GM21529 (cell line): Measurements from ENCODE around the gene DNAAF5.

ENCODE experiments used
- ATAC-seq: cut with Tn5 transposase; IDR thresholded peaks from one replicate; pipeline ENCODE4 v1.9.1; 2021; ENCODE audit not compliant: unreplicated experiment

The DNAAF5 gene

DNA sequence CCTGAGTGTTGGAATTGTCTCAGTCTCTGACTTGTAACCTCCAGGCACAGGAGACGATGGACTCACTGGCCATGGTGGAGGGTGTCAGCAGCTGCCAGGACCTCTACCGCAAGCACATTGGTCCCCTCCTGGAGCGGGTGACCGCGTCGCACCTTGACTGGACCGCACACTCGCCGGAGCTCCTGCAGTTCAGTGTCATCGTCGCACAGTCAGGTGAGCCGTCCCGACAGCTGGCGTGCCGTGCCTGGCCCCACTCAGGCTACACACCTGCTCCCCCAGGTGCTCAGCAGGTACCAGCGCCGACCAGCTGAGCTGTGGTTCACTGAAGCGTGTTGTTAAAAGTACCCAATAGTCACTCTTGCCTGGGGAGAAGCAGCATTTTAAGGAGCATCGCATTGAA, 37.3 kb downstream of the DNAAF5 start:
- no peak for ATAC-seq

DNA sequence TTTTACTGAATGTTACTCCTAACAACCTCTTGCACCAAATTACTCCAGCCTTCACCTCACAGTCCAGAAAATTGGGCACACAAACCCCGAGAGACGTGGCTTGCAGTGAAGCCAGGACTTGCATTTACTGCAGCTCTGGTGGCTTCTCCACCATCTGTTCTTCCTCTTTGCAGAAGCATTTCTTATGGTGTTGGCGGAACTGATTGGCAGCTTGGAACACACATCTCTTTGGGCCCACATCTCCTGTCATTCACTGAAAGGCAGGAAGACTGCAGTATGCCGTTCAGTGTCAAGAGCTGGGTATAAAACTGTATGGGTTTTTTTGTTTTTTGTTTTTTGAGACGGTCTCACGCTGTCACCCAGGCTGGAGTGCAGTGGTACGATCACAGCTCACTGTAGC, 38.9 kb downstream of the DNAAF5 start:
- ATAC-seq: no peak

DNA sequence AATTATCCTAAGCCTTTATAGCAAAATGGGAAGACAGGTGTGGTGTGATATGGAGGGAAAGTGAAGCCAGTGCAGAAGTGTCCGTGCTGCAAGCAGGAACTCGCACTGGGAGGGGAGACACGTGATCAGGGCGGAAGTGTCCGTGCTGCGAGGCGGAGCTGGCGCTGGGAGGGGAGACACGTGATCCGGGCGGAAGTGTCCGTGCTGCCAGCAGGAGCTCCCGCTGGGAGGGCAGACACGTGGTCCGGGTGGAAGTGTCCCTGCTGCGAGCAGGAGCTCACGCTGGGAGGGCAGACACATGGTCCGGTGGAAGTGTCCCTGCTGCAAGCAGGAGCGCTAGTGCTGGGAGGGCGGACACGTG, 41.1 kb downstream of the DNAAF5 start:
- no peak for ATAC-seq

DNA sequence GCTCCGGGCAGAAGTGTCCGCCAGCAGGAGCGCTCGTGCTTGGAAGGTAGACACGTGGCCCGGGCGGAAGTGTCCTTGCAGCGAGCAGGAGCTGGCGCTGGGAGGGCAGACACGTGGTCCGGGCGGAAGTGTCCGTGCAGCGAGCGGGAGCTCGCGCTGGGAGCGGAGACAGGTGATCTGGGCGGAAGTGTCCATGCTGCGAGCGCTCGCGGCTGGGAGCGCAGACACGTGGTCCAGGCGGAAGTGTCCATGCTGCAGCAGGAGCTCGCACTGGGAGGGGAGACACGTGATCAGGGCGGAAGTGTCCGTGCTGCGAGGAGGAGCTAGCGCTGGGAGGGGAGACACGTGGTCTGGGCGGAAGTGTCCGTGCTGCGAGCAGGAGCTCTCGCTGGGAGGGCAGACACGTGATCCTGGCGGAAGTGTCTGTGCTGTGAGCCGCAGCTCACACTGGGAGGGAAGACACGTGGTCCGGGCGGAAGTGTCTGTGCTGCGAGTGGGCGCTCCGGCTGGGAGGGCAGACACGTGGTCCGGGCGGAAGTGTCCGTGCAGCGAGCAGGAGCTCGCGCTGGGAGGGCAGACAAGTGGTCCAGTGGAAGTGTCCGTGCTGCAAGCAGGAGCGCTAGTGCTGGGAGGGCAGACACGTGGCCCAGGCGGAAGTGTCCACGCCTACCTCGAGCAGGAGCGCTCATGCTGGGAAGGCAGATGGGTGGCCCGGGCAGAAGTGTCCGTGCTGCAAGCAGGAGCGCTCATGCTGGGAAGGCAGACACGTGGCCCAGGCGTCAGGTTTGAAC, 41.6 kb downstream of the DNAAF5 start:
- ATAC-seq: no peak

DNA sequence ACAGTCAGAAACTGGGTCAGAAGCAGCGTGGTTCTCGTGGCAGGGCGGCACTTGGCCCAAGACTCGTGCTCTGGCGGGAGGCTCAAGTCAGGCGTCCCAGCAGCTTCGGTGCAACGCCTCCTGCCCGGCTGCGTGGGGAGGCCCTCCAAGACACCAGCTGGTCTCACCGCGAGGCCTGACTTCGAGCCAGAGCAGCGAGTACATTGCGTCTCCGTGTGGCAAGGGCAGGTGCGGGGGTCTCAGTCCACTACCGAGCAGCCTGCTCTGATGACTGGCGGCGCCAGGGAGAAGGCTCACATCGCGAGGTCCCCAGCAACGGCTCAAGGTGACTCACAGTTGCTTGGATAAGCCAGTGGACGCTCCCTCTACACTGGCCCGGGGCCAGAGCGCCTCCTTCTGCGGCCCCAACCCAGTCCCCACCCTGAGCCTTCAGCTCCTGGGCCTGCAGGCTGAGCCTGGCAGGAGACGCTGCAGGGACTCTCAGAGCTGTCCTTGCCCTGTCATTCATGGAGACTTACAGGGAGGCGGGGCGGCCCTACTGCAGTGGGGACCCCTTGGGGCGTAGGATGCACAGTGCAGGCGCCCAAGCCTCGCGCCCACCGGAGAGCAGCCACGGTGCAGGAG, 42.5 kb downstream of the DNAAF5 start:
- ATAC-seq: no peak

DNA sequence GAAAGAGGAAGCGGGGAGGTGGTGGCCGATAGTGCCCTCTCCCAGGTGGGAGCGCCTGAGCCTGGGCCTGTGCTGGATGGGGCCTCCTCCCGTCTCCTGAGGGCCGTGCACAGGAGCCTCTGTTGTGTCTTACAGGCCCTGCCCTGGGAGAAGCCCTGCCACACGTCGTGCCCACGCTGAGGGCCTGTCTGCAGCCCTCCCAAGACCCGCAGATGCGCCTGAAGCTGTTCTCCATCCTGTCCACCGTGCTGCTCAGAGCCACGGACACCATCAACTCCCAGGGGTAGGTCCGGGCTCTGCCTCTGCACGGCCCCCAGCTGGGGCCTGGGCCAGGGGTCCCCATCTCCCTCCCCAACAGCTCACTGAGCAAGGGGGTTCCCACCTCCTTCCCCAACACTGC, 43.8 kb downstream of the DNAAF5 start:
- no peak for ATAC-seq

DNA sequence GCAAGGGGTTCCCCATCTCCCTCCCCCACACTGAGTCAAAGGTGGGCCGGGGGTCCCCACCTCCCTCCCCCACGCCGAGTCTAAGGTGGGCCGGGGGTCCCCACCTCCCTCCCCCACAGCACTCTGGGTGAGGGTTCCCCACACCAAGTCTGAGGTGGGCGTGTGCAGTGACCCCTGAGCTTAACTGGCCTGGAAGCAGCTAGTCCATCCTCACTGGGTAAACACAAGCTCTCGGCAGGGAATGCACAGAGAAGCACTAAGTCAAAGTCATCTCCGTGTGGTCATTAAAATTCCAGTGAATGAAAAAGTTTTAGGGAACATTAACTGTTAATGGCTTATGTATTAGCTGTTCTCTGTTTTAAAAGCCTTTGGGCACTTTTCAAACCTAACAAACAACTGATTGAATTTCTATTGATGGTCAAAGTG, 44.3 kb downstream of the DNAAF5 start:
- no peak for ATAC-seq

DNA sequence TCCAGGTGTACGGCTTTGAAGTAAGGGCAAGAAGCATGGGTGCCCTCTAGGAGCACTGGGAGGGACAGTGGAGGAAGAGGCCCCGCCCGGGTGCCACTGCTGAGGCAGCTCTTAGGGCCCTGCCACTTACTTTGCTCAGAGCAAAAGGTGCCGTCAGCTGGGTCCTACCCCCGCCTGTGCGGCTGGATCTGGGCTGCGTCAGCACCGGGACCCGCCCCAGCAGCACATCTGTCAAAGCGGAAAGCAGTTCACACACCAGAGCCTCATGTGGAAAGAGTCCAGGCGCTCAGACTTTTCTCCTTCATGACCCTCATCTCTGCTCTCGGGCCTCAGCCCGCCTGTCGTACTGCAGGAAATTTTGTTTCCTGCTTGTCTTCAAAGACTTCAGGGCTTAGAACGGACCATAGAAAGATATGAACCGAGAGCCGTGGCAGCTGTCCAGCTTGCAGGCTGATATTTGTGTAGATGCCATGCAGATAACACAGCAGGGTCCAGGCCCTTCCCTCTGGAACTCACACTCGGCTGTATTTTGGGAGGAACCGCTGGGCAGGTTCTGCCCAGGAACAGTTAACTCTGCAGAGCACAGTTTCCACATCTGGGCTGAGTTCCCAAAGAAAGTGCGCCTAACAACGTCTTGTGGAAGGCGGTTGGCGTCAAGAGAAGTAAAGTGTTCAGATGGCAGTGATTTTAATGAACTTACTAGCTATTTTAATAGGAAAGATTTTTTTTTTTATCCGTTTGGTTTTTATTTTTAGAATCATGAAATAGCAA, 44.9 kb downstream of the DNAAF5 start:
- no peak for ATAC-seq

DNA sequence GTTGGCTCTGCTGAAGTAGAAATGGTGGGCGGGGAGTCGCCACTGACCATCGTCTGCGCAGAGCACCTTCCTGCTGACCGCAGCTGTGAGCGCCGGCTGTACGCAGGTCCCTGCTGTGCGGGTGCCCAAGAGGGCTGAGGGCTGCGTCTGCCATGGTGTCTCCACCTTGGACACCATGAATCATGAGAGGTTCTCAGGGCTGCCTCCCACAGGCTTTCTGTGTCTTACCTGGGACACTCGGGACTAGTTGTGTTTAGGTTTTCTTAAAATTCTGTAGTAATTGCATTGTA, 45.5 kb downstream of the DNAAF5 start:
- ATAC-seq: no peak

DNA sequence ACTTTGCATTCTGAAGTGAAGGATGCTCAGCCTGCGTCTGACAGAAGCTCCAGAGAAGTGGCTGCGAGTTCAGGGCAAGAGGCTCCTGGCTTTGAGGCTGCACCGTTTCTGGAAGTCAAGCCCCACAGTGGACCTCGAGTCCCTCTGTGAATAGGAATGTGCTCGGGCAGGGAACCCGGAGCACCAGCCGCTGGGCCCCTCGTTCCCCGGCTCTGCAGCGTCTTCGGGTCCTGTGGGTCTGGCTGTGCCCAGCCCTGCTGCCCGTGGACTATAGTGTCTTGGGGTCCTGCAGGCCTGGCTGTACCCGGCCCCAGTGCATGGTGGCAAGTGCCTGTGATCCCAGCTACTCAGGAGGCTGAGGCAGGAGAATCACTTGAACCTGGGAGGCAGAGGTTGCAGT, 45.9 kb downstream of the DNAAF5 start:
- no peak for ATAC-seq

DNA sequence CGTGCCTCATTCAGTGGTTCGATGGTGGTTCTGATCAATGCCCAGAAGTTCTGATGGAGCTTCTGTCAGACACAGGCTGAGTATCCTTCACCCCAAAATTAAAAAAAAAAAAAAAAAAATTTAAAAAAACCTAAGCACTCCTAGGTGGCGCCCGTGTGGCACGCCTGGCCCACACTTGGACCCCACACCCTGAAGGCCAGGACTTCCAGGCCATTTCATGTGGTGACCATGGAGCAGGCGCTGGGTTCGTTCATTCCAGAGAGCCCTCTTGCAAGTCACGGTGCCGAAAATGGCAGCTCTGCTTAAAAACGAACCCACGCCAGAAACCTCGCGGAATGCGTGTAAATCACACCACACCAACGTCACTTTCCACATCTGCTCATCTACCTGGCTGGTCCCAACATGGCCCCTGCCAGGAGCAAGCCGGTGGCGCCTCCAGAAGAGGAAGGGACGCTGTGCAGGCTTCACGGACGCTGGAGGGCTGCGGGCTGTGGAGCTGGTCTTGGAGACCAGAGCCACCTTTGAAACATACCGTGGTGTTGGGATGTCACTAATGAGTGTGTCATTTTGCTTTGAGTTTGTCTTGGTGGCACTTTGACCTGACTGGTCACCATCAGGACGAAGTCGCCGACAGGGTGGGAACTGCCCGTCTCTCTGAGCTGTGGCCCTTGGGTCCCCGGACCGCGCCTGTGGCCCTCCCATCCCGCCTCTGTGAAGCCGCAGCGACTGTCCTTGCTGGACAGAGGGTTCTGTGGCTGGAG, 46.5 kb downstream of the DNAAF5 start:
- no peak for ATAC-seq

DNA sequence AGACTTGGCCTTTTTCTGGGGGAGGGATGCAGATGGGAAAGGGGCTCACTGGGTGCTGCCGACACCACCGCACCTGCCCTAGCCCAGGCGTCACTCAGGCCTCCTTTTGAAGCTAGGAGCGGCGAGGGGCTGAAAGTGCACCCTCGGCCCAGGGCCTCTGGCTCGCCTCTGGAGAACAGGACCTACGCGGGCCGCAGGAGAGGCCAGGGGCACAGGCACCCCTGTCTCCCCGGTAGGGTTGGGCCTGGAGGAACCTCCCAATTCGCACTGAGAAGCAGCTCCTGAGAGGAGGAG, 47.1 kb downstream of the DNAAF5 start:
- ATAC-seq: no peak

DNA sequence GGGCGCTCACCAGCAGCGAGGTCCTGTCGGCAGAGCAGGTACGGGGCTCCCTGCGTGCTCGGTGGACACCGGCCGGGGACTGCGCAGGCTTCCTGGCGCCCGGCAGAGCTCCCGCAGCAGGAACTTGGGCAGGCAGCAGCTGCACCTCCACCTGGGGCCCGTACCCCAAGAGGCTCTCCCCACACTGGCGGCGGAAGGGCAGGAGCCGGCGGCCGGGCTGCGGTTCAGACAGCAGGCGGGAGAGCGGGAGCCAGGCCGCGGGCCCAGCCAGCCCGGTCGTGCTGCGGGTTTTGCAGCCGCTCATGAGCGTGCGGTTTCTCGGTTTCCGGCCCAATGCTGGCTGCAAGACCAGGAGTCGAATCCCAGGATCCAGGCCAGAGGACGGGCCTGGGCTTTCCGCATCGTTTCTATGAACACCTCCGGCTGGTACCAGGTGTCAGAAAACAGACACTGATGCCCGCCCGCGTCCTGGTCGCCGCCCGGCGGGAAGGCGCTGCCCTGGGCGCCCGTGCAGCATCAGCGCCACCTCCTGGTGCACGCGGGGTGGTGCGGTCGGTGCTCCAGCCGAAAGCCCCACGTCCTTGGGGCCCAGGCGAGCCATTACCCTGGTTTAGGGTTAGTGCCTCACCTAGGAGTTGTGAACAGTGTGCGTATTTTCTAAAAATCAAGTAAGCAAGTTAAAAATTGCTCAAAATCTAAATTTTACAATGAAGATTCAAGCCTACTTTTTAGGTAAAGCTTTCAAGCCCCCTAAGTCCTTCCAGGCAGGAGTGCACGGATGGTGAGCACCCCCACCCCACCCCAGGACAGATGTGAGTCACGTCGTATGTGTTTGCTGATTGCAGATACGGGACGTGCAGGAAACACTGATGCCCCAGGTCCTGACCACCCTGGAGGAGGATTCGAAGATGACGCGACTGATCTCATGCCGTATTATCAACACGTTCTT, 47.9 kb downstream of the DNAAF5 start:
- no peak for ATAC-seq

DNA sequence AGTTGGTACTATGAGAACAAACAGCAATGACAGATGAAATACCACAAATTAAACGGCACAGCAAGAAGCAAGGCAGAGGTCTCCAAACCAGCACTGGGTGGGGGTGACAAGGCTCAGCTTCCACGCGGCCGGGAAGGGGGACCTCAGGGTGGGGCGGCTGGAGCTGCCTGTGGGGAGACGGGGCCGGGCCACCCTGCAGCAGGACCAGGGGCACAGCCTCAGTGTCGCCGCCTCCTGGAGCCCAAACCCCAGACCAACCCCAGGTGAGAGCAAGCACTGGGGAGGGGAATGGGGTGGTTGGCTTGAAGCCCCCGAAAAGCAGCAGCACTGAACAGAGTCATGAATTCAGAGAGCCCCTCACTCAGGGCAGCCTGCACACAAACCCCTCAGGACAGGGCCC, 49.9 kb downstream of the DNAAF5 start:
- no peak for ATAC-seq

DNA sequence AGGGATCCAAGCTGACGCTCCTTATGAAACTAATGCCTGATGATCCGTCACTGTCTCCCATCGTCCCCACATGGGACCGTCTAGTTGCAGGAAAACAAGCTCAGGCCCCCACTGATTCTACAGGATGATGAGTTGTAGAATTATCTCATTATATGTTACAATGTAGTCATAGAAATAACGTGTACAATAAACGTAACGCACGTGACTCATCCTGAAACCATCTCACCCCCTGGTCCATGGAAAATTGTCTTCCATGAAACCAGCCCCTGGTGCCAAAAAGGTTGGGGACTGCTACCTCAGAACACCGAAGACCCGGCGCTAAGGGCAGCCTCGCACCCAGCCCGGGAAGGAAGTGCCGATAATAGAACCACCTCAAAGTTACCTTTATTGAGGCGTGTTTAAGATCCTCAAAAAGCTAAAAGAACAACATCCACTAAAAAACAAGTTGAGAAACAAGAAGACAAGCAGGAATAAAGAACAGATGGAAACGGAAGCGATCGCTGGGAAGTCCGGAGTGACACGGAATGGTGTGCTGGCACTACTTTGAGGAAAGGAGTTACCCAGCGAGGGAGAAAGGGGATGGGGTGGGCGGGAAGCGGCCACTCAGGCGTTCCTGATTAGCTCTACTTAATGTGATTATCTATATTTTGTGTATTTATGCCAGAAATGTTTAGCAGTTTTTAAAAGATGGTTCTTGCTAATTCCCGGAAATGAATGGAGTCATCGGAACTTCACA, 50.7 kb downstream of the DNAAF5 start:
- ATAC-seq: no peak

DNA sequence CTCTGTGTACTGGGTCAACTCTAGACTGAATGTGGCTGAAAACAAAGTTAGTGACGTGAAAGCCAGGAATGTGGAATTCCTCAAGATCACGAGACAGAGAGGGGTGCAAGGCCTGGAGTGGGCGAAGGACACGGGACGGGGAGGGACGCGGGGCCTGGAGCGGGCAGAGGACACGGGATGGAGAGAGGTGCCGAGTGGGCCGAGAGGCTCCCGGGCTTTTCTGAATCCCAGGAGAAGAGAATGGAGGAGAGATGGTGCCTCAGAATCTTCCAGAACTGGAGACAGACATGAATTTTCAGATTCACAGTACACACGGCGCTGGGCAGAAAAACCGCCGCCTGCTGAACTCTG, 51.2 kb downstream of the DNAAF5 start:
- no peak for ATAC-seq

DNA sequence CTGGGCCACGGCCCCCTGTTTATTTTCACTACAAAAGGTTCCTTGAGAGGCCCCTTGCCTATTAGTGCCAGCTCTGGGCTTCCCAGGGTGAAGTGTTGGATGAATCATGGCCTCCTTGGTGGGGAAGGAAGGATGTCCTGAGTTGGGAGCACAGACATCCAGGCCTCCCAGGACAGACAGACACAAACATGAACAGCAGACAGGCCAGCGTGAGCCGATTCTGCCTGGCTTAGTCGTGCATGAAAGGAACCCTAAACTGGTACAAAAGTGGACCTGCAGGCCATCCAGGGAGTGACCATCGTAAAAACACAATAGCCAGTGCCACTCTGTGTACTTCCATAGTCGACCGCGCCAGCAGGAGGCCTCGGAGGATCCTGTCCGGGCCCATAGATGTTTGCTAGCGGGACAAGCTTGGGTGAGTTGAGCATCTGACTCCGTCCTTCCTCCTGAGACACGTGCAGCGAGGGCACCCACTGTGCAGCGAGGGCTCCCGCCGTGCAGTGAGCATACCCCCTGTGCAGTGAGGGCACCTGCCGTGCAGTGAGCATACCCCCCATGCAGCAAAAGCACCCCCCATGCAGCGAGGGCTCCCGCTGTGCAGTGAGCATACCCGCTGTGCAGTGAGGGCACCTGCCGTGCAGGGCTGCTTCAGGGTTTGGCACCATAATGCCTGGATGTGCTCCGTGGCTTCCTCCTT, 51.9 kb downstream of the DNAAF5 start:
- no peak for ATAC-seq

DNA sequence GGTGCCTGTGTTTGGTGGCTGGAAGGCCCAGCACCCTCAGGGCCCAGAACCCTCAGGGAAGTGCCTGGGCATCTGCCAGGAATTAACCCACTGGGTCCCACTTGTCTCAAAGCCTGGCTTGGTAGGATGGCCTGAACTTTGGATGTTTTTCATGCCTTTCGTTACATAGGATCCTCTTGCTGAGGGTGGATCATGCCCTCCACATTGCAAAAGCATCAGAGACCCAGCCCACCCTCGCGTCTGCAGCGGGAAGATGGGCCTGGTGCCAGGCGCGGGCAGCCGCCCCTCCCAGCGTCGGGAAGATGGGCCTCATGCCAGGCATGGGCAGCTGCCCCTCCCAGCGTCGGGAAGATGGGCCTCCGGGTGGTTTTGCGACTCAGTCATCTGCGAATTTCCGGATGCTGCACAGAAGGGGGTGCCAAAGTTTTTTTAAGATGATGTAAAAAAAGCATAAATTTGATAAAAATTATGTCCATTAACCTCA, 52.5 kb downstream of the DNAAF5 start:
- ATAC-seq: no peak

DNA sequence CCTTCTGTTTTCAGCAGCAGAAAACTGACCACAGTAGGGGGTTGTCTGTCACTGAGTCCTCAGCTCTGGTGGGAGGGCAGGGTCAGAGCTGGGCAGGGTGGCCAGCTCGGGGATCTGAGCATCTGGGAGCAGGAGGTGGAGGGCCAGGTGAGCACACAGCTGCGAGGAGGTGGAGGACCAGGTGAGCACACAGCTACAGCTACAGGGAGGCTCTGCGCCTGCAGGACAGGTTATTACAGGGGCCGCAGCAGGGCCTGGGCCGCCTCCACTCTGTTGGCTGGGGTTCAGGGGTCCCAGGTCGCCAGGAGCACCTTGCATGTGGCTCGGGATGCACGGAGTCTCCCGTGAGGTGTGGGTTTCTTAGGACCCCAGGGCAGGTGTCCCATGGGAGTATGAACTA, 53.0 kb downstream of the DNAAF5 start:
- ATAC-seq: no peak
